Ureter (tissue), 1 donor: ENCODE results near the gene MZT1. TPM values are rescaled to one million over a fixed set of nuclear protein-coding genes. Genes with fewer than 3 reads are reported as not detected.
A peak's percentile ranks its signal among the peaks of the same experiment; 100 is the strongest.
"Not testable (repeated sequence)": the region's sequence is repeated elsewhere in the genome, so short reads cannot be mapped to it uniquely, and the experiment has no call there.

Experiments
- DNase-seq: peaks from one replicate; pipeline ENCODE4 v3.0.0-alpha.2; 2020; ENCODE audit warnings: low spot score
- total RNA-seq: library from RNA; stranded (reverse); gene quantifications from one replicate; pipeline ENCODE4 v1.2.4, GENCODE V29; 2023
- donor health status: DM: yes; HTN: yes; CAD: no.

MZT1 gene
- 6.5 TPM for total RNA-seq

- peak; percentile 96 for DNase-seq
These were observed at the start of gene MZT1, which contains the start of gene BORA for GRCh38 chr13:72727417-72728289. MZT1 (minus strand) TSS chr13:72727629; CDS start chr13:72727602, 27 bp downstream. BORA (plus strand) TSS chr13:72727923; CDS start chr13:72728941, 1,018 bp downstream.

DNA sequence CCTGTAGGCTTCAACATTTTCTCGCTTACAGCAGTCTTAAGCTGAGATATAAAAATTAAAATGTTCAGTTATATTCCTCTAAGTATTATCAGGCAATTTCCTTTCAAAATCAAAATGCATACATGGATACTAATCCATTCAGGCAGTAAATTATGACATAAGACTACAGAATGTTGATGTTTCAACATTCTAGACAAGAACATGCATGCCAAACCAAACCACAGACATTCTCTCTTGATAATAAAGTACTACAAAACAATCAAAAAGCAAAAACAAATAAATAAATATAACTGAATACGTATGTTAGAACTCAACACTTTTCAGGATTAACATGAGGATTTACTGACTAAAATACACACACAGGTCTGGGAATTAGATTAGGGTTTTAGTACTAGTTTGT lies 46.6 kb upstream of the MZT1 start:
- DNase-seq = no peak

DNA sequence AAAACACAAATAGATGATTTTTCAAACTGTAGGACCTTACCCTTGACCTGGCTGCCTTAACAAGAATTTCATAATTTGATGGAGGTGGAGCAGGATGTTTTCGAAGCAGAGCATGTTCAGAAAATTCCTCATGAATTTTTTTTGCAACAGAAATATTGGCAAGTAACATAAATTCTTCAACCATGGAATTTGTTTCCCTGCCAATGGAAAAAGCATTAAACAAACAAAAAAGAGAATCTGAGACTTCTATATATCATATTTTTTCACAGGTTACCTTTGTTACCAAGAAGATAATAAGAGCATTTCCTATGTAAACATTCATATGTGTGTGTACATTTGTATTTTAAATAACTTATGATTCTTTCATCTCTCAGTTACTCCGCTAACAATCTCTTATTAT lies 36.0 kb upstream of the MZT1 start:
- DNase-seq = no peak

DNA sequence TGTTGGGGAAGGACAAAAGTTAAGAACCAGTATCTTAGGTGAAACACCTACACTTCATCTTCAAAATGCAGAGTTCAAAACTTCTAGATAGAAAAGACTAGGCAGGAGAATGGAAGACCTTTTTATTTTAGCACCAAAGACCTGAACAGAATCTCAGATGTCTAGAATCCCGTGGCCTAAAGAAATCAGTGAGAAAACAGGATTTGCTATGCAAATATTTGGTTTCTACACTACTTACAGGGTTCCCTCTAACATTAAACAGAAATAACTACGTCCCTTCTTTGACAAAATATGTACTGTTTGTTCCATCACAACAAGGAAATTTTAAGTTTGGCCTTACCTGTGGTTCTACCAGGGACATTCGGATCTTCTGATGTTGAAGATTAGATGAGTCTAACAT lies 32.8 kb upstream of the MZT1 start:
- DNase-seq = no peak

- no peak for DNase-seq
These were observed 30.5 kb upstream of the MZT1 start for GRCh38 chr13:72757792-72758535.

DNA sequence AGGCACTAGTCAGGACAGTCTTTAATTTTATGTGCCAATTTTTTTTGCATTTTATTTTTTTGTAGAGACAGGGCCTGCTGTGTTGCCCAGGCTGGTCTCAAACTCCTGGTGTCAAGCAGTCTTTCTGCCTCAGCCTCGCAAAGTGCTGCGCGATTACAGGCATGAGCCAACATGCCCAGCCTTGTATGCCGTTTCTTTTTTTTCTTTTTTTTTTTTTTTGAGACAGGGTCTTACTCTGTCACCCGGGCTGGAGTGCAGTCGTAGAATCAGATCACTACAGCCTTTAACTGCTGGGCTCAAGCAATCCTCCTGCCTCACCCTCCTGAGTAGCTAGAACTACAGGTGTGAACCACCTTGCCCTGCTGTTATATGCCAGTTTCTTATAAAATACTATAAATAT lies 26.7 kb upstream of the MZT1 start:
- DNase-seq = no peak

DNA sequence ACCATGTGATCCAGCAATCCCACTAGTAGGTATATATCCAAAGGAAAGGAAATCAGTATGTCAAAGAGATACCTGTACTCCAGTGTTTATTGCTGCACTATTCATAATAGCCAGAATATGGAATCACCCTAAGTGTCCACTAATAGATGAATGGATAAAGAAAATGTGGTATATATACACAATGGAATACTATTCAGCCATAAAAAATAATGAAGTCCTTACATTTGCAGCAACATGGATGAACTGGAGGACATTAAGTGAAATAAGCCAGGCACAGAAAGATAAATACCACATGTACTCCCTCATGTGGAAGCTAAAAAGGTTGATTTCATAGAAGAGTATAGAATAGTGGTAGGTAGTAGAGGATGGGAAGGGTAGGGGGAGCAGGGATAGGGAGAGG lies 23.8 kb upstream of the MZT1 start:
- DNase-seq = no peak

- no peak for DNase-seq
These were observed 17.8 kb upstream of the MZT1 start for GRCh38 chr13:72745260-72745659.

GRCh38 chr13:72740015-72740414 lies 12.6 kb upstream of the MZT1 start:
- DNase-seq = no peak

DNA sequence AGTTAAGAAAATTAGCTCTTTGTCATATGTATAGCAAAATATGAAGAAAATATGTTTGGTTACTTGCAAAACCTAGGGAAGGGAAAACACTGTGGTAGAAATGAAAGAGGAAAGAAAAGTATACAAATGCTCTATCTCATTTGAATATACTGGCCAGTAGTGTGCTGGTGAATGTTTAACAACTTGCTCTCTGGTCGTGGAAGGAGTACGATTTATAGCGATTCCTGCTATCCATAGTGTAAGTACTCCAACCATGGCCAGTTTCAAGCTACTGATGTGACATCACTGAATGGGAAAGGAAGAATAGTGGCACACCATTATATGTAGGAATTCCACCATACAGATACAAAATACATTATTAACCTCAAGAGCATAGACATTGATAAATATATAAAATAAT lies 9.6 kb upstream of the MZT1 start:
- no peak for DNase-seq

- DNase-seq = no peak
These were observed 819 bp upstream of the MZT1 start for GRCh38 chr13:72728290-72728605.

GRCh38 chr13:72726726-72727416 lies 558 bp downstream of the MZT1 start:
- DNase-seq = peak; percentile 44

GRCh38 chr13:72726185-72726584 lies 1.2 kb downstream of the MZT1 start:
- not testable (repeated sequence) for DNase-seq

DNA sequence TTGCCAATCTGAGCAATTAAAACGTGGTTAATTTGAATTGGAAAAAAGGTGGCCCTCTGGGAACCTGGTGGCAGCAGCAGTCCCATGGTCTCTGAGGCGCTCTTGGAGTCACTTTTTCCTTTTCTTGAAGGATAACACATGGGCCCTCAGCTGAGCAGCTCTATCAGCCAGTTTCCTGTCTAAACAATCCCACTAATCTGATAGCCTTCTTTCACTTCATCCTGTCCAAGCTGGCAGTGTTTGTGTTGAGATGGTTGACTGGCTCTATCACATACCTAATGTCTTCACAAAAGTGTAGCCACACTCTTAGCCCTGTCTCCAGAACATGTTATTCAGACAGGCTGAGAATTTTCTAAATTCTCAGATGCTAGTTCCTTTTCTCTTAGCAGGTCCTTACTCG lies 10.7 kb downstream of the MZT1 start:
- no peak for DNase-seq

DNA sequence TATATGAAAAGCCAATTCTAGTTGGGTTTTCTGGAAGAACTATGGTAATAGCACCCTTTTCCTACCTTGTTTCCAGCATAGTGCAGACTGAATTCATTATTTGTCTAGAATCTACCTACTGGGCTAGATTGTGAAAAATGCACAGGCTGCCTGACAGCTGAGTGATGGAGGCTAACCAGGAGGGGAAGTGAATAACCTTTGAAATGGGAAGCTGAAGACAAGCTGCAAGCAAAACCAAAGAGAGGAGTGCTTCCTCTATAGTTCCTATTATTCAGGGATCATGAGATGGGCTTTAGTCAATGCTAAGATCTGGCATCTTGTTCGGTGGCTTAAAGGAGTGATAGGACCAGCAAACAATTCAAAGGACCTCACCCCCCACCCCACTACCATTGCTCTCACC lies 26.9 kb downstream of the MZT1 start:
- DNase-seq = no peak

GRCh38 chr13:72698164-72698563 lies 29.3 kb downstream of the MZT1 start:
- no peak for DNase-seq

DNA sequence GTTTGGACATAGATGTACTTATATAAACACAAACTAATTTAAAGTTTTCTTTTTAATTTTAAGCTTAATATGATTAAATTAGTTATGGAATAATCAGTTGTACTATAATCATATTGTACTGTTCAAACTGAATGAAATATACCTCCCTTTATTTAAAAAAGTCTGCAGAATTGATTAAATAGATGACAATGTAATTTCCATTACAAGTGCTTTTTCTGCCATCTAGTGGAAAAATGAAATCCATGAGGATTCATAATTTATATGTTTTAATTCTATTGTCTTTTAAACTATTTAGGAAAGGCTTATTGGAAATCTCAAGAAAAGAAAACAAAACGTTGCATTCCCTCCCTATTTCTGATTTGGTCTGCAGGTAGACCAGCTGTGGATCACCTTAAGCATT lies 30.9 kb downstream of the MZT1 start:
- no peak for DNase-seq

DNA sequence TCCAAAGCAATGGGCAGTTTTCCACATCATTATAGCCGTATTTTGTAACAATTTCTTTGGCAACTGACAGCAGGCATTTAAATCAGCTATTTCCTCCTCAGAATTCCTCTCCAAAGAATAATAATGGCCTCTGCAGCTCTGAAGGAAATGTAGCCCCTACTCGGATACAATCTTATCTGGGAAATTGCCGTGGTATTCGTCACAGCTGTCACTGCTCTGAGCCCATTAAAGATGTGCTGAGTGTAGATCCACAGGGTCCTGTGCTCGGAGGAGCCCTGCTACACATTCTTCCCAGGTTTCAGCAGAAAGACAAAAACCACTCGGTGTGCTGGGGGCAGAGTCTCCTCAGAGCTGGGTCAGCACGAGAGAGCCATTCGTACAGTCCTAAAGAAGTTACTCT lies 33.1 kb downstream of the MZT1 start:
- DNase-seq = no peak

DNA sequence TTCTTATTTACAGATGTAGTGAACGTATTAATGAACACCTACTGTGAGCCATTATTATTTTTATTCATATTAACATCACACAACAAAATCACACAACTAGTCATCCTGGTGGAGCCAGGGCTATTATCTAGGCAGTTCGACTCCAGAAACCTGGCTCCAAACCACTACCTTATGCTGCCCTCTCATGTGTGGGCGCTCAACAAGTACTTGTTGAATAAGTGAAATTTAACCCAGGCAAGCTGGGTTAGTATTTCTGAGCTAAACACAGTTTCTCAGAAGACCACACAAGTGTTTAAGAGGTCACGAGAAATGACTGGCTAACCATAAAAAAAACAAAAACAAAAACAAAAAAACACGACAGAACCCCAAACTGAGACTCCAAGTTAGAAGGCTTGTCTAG lies 33.6 kb downstream of the MZT1 start:
- no peak for DNase-seq

DNA sequence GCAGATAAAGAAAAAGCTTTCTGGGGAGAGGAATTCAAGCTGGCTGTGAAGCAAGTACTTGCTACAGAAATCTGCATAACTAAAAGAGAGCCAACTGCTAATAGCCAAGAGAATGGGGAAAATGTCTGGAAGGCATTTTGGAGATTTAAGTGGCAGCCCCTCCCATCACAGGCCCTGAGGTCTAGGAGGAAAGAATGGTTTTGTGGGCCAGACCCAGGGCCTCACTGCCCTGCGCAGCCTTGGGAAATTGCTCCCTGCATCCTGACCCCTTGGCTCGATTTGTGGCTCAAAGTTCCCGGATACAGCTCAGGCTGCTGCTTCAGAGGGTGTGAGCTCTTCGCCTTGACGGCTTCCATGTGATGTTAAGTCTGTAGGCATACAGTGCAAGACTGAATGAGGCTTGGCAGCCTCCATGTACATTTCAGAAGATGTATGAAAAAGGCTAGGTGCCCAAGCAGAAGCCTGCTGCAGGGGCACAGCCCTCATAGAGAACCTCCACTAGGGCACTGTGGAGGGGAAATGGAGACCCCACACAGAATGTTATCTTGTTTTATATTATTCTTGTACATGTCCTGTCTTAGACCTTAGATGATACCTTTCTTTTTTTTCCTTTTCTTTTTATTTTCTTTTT lies 34.4 kb downstream of the MZT1 start:
- no peak for DNase-seq

GRCh38 chr13:72689181-72689696 lies 38.2 kb downstream of the MZT1 start:
- no peak for DNase-seq

DNA sequence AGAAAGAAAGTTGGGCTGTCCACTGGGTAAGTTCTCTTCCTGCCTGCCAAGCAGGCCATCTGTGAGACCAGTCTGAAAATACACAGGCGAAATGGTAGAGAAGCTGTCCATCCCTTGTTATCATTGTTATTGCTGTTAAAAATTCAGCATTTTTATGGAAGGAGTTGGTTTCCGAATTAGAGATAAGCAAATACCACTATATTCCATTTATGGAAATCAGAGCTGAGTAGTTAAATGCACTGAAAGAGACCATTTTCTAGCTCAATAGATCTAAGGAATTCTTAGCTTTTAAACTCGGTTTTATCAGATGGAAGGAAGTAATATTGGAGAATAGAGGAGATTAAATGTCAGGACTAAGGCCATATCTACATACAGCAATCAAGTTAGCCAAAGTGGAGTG lies 40.7 kb downstream of the MZT1 start:
- no peak for DNase-seq
